Erythroblast (primary cell): ENCODE measurements around the gene GMNN.

Experiments used
- GATA1 ChIP-seq: IDR thresholded peaks from 2 replicates; pipeline ENCODE4 v1.6.1; 2011; ENCODE audit warnings: low read depth, mild to moderate bottlenecking, control low read depth, low read length, moderate library complexity
- POLR2A ChIP-seq: IDR thresholded peaks from 2 replicates; pipeline ENCODE4 v1.6.1; 2011; ENCODE audit warnings: mild to moderate bottlenecking, low read length

GRCh38 chr6:24744911-24745310 is 29.8 kb upstream of the GMNN start:
- no peak for TF ChIP-seq POLR2A
- no peak for TF ChIP-seq GATA1
